IMR-90 (cell line): ENCODE measurements around the gene SPESP1. TPM values are rescaled to one million over a fixed set of nuclear protein-coding genes. Genes with fewer than 3 reads are reported as not detected.
A peak's percentile ranks its signal among the peaks of the same experiment; 100 is the strongest.

ENCODE experiments used
- ATAC-seq: fragments of 200-7000 bp; cut with Tn5 transposase; 2 replicates; pipeline ENCODE4 v1.9.1; 2020; ENCODE audit warnings: low read depth, mild to moderate bottlenecking, moderate library complexity
- Bru-seq: library from RNA; stranded (reverse); fragments of 400-500 nt; gene quantifications from one replicate; lab custom pipeline; 2021; lab: Mats Ljungman, UMichigan
- BruChase-seq, 2 experiments: library from RNA; stranded (reverse); fragments of 400-500 nt; gene quantifications; one replicate each; lab custom pipeline; 2021; lab: Mats Ljungman, UMichigan
- BruUV-seq: library from RNA; stranded (reverse); fragments of 400-500 nt; replicated peaks from 2 replicates; lab custom pipeline; 2021; lab: Mats Ljungman, UMichigan
- CTCF ChIA-PET: fragments of 300-600 bp; formaldehyde crosslinking; extraction: SDS; loops from one replicate; lab custom pipeline; 2021; ENCODE audit warnings: antibody characterized with exemption; lab: Yijun Ruan, JAX
- POLR2A ChIA-PET: fragments of 300-600 bp; sonication (Branson Sonifier 250); formaldehyde crosslinking; loops from one replicate; lab custom pipeline; 2022; ENCODE audit warnings: antibody characterized with exemption; ENCODE audit not compliant: unreplicated experiment; lab: Charles Lee
- DNase-seq: peaks from one replicate; pipeline ENCODE4 v3.0.0; 2013
- H2AFZ ChIP-seq: replicated peaks from 2 replicates; pipeline ENCODE3; 2013; ENCODE audit warnings: low read length, mild to moderate bottlenecking; ENCODE audit not compliant: poor library complexity
- H2AK5ac ChIP-seq: 2 replicates; pipeline ENCODE4 v1.6.1; 2013; ENCODE audit warnings: low read depth, low read length, inconsistent platforms
- H2AK9ac ChIP-seq: replicated peaks from 2 replicates; pipeline ENCODE3; 2013; ENCODE audit warnings: mild to moderate bottlenecking, low read depth, low read length, moderate library complexity; ENCODE audit not compliant: poor library complexity
- H2BK120ac ChIP-seq: 2 replicates; pipeline ENCODE4 v1.6.1; 2013; ENCODE audit warnings: low read depth, low read length, inconsistent platforms
- H2BK15ac ChIP-seq: 3 replicates; pipeline ENCODE4 v1.6.1; 2013; ENCODE audit warnings: low read depth, low read length, inconsistent platforms
- H2BK20ac ChIP-seq: 2 replicates; pipeline ENCODE4 v1.6.1; 2013; ENCODE audit warnings: low read depth, mild to moderate bottlenecking, inconsistent platforms, low read length, moderate library complexity
- H2BK5ac ChIP-seq: 2 replicates; pipeline ENCODE4 v1.6.1; 2013; ENCODE audit warnings: mild to moderate bottlenecking, low read depth, low read length, inconsistent platforms; ENCODE audit not compliant: poor library complexity, severe bottlenecking
- H3K14ac ChIP-seq: replicated peaks from 2 replicates; pipeline ENCODE4 v1.6.1; 2013; ENCODE audit warnings: low read depth, low read length, inconsistent platforms
- H3K18ac ChIP-seq: 2 replicates; pipeline ENCODE4 v1.6.1; 2013; ENCODE audit warnings: low read depth, low read length, control low read depth
- H3K23ac ChIP-seq: 2 replicates; pipeline ENCODE4 v1.6.1; 2013; ENCODE audit warnings: low read depth, low read length, inconsistent platforms
- H3K27ac ChIP-seq: 2 replicates; pipeline ENCODE4 v1.5.1; 2013; ENCODE audit warnings: mild to moderate bottlenecking, control low read depth, low read length; ENCODE audit not compliant: insufficient read depth
- H3K27me3 ChIP-seq: 2 replicates; pipeline ENCODE4 v1.6.1; 2013; ENCODE audit warnings: low read length; ENCODE audit not compliant: control insufficient read depth, insufficient read depth
- H3K36me3 ChIP-seq: 2 replicates; pipeline ENCODE4 v1.6.1; 2013; ENCODE audit warnings: low read length, mixed read lengths; ENCODE audit not compliant: control insufficient read depth, insufficient read depth
- H3K4ac ChIP-seq: 2 replicates; pipeline ENCODE4 v1.6.1; 2013; ENCODE audit warnings: low read depth, low read length, inconsistent platforms
- H3K4me1 ChIP-seq: 2 replicates; pipeline ENCODE4 v1.6.1; 2013; ENCODE audit warnings: low read length, mixed read lengths; ENCODE audit not compliant: control insufficient read depth, insufficient read depth
- H3K4me2 ChIP-seq: 2 replicates; pipeline ENCODE4 v1.6.1; 2013; ENCODE audit warnings: low read depth, mild to moderate bottlenecking, control low read depth, low read length, moderate library complexity
- H3K4me3 ChIP-seq: 2 replicates; pipeline ENCODE4 v1.5.1; 2013; ENCODE audit warnings: low read depth, mild to moderate bottlenecking, control low read depth, low read length, moderate library complexity; ENCODE audit not compliant: insufficient read depth
- H3K56ac ChIP-seq: 2 replicates; pipeline ENCODE4 v1.6.1; 2013; ENCODE audit warnings: low read length, inconsistent platforms; ENCODE audit not compliant: insufficient read depth; ENCODE audit errors: extremely low read depth
- H3K79me1 ChIP-seq, 2 experiments: 2 replicates each; pipeline ENCODE4 v1.6.1; 2013; ENCODE audit warnings: low read length in 2 of 2, inconsistent platforms in 1 of 2, low read depth in 1 of 2
- H3K9ac ChIP-seq: 2 replicates; pipeline ENCODE4 v1.6.1; 2013; ENCODE audit warnings: low read depth, low read length, control low read depth
- H3K9me1 ChIP-seq: 2 replicates; pipeline ENCODE4 v1.6.1; 2013; ENCODE audit warnings: low read length, inconsistent platforms; ENCODE audit not compliant: insufficient read depth
- H3K9me3 ChIP-seq: 2 replicates; pipeline ENCODE4 v1.6.1; 2013; ENCODE audit warnings: low read length; ENCODE audit not compliant: control insufficient read depth, insufficient read depth
- H4K20me1 ChIP-seq: 2 replicates; pipeline ENCODE4 v1.6.1; 2013; ENCODE audit warnings: low read length, inconsistent platforms; ENCODE audit not compliant: insufficient read depth
- H4K5ac ChIP-seq: 2 replicates; pipeline ENCODE4 v1.6.1; 2013; ENCODE audit warnings: mild to moderate bottlenecking, low read depth, low read length, control low read depth
- H4K8ac ChIP-seq, 2 experiments: 2 replicates each; pipeline ENCODE4 v1.6.1; 2013; ENCODE audit warnings: low read depth in 2 of 2, low read length in 2 of 2, control low read depth in 1 of 2, inconsistent platforms in 1 of 2
- H4K91ac ChIP-seq: 2 replicates; pipeline ENCODE4 v1.6.1; 2013; ENCODE audit warnings: low read depth, low read length, inconsistent platforms; ENCODE audit not compliant: insufficient read depth
- MAZ ChIP-seq: IDR thresholded peaks from 2 replicates; pipeline ENCODE4 v1.6.1; 2012; ENCODE audit warnings: low read depth, mild to moderate bottlenecking, low read length, improper control_type of control experiment, moderate library complexity, borderline replicate concordance
- NFE2L2 ChIP-seq: fragments of 150-350 bp; IDR thresholded peaks from 2 replicates; pipeline ENCODE4 v1.6.1; 2016; ENCODE audit warnings: low read depth, mild to moderate bottlenecking, low read length
- WGBS, 2 experiments: methylation state at CpG; one replicate each; pipeline versions ENCODE4 v1.1.5 to v1.1.7; 2013; ENCODE audit warnings: missing lambda C conversion rate in 2 of 2; ENCODE audit not compliant: insufficient read length in 1 of 2; ENCODE audit errors: extremely low coverage in 2 of 2; 5-methylcytosine and 5-hydroxymethylcytosine counted together
- dilution Hi-C: fragments of 300-500 bp; cut with HindIII; formaldehyde crosslinking; loops from one replicate; pipeline ENCODE4 v1.14.3; 2018; ENCODE audit warnings: low sequenced_read_pairs; ENCODE audit not compliant: unreplicated experiment
- in situ Hi-C: fragments of 300-500 bp; cut with MboI; formaldehyde crosslinking; loops from 3 replicates; pipeline ENCODE4 v1.14.3; 2019; ENCODE audit warnings: low sequenced_read_pairs, inconsistent platforms, mixed read lengths
- intact Hi-C: fragments of 100-400 bp; cut with micrococcal nuclease; formaldehyde crosslinking; loops from 2 replicates; pipeline ENCODE4 v1.10.0; 2022
- long read RNA-seq: library from polyadenylated mRNA; unstranded; transcript quantifications from one replicate; pipeline ENCODE4 v2.0.0, GENCODE V29; 2021; ENCODE audit not compliant: unreplicated experiment
- polyA plus RNA-seq, 3 experiments: library from polyadenylated mRNA; depleted of rRNA; stranded (reverse); fragments of >200 nt; gene quantifications; 2 replicates each; pipeline ENCODE4 v1.2.3, GENCODE V29; 2012; ENCODE audit warnings: low replicate concordance in 1 of 3
- total RNA-seq: library from RNA; depleted of rRNA; stranded (reverse); fragments of >200 nt; gene quantifications from 2 replicates; pipeline ENCODE4 v1.2.3, GENCODE V29; 2012; rRNA removed

Gene SPESP1
- 3.0 and 3.3 TPM in 2 replicates for total RNA-seq
- polyA plus RNA-seq (2012; rRNA removed): 2.9 TPM in 2 replicates
- polyA plus RNA-seq (2012; cell fraction: cytosol; rRNA removed): 1.2 and 1.4 TPM in 2 replicates
- 0.20 and 1.5 TPM in 2 replicates for polyA plus RNA-seq (2012; cell fraction: nucleus; rRNA removed; ENCODE audit: low replicate concordance)
- percentile 31 among the genes with signal in this experiment for Bru-seq, nascent RNA
- BruChase-seq, experiment 1, labeled RNA remaining after a 6-hour chase: percentile 50 among the genes with signal in this experiment
- BruChase-seq, experiment 2, labeled RNA remaining after a 2-hour chase: percentile 49 among the genes with signal in this experiment
- long read RNA-seq, transcript SPESP1-201 (2 exons, 1,431 nt): major isoform, 8 of 8 reads
- long read RNA-seq, partial matches to known transcripts: 0 of 8 reads
- long read RNA-seq, other reads (novel, unspliced or antisense): 0 of 8 reads

GRCh38 chr15:68930268-68931022 lies at the start of gene SPESP1:
SPESP1 (plus strand) TSS chr15:68930525; CDS start chr15:68930654, 129 bp downstream.
- Histone ChIP-seq H2BK5ac (no peak within 1 kb of the TSS), H3K9me1 (no peaks in the 10 kb centered on the region), H3K9ac (peak within 1 kb of the TSS; percentile 80), H3K18ac (0 out of 2 replicates have a peak within 1 kb of the TSS, but pooled peaks have one; percentile 19), H3K36me3 (no peaks in the 10 kb centered on the region), H3K27ac (peak within 1 kb of the TSS; percentile 76), H2AK9ac (peak within 1 kb of the TSS; percentile 91), H2BK120ac (no peak within 1 kb of the TSS), H2AK5ac (peak within 1 kb of the TSS; percentile 50; the same call in 1 of the 2 replicates), H2BK20ac (no peak within 1 kb of the TSS), H4K20me1 (no peaks in the 10 kb centered on the region), H4K5ac (peak within 1 kb of the TSS; percentile 30; the same call in 1 of the 2 replicates), H2BK15ac (peak within 1 kb of the TSS; percentile 17; the same call in 1 of the 3 replicates), H3K4me3 (peak within 1 kb of the TSS; percentile 60), H3K9me3 (peaks cover 3% of the 10 kb centered on the region; the same call in 1 of the 2 replicates), H3K79me1 (no peaks in the 10 kb centered on the region), H3K27me3 (peaks cover 5% of the 10 kb centered on the region), H3K4me2 (peak within 1 kb of the TSS; percentile 43), H3K4ac (peak within 1 kb of the TSS; percentile 72), H3K23ac (peak within 1 kb of the TSS; percentile 98), H4K8ac (peak within 1 kb of the TSS; percentile 88 to 96; a peak in 3 of 4 replicates), H2AFZ (peak within 1 kb of the TSS; percentile 92), H4K91ac (peak within 1 kb of the TSS; percentile 79), H3K4me1 (no peaks in the 10 kb centered on the region), H3K56ac (peak within 1 kb of the TSS; percentile 60), H3K14ac (0 out of 2 replicates have a peak within 1 kb of the TSS, but pooled peaks have one; percentile 81)
- peak; percentile 63; the same call in 1 of the 2 replicates for TF ChIP-seq MAZ
- no peak for TF ChIP-seq NFE2L2
- ATAC-seq: peak; percentile 91
- no TSS peak for BruUV-seq
- DNase-seq: peak; percentile 62
- POLR2A ChIA-PET: no interaction called here
- in situ Hi-C loops (no loop called here), dilution Hi-C loops (no loop called here), intact Hi-C loops (no loop called here)
- CTCF ChIA-PET: no interaction called here
- 55% methylated on average over 20 of the region's 72 CpGs; no CpG with 5 or more reads in 1 of the 2 experiments for WGBS, 2 experiments
